Measurements from ENCODE around the gene SNN.

Gene SNN

GRCh38 chr16:11669380-11670146 lies 1.3 kb downstream of the SNN start:
- TF ChIP-seq CTCF (IDR thresholded peaks at IDR 0.05; ENCODE audit: control extremely low read depth, extremely low read depth, low read depth, missing control alignments): no peak
- POLR2A ChIA-PET: interaction anchor here (0.6 to 1.4 kb wide), 3 partner anchors 11 to 589 kb away, joined by 3 to 4 read pairs (median 4); partner anchors contain the start of gene ZC3H7A
- CTCF ChIA-PET: interaction anchor here (0.7 to 1.7 kb wide), 9 partner anchors 8 to 273 kb away, joined by 3 to 5 read pairs (median 3); no protein-coding TSS in a partner anchor
- peak; percentile 65 for DNase-seq (ENCODE audit: extremely low spot score)

GRCh38 chr16:11670171-11671131 lies 2.2 kb downstream of the SNN start:
- ChIA-PET POLR2A (no interaction called here), CTCF (interaction anchor here (0.9 to 1.7 kb wide), 4 partner anchors 10 to 274 kb away, joined by 3 to 4 read pairs (median 3); no protein-coding TSS in a partner anchor)
- no peak for TF ChIP-seq CTCF (IDR thresholded peaks at IDR 0.05; ENCODE audit: control extremely low read depth, extremely low read depth, low read depth, missing control alignments)
- peak; percentile 71 for DNase-seq (ENCODE audit: extremely low spot score)

GRCh38 chr16:11671271-11671670 lies 3.0 kb downstream of the SNN start:
- DNase-seq (ENCODE audit: extremely low spot score): no peak
- ChIA-PET CTCF (no interaction called here), POLR2A (no interaction called here)
- no peak for TF ChIP-seq CTCF (IDR thresholded peaks at IDR 0.05; ENCODE audit: control extremely low read depth, extremely low read depth, low read depth, missing control alignments)

GRCh38 chr16:11671676-11672075 lies 3.4 kb downstream of the SNN start:
- TF ChIP-seq CTCF (IDR thresholded peaks at IDR 0.05; ENCODE audit: control extremely low read depth, extremely low read depth, low read depth, missing control alignments): no peak
- ChIA-PET POLR2A (no interaction called here), CTCF (no interaction called here)
- DNase-seq (ENCODE audit: extremely low spot score): no peak

GRCh38 chr16:11672206-11673090 lies 4.2 kb downstream of the SNN start:
- CTCF ChIA-PET: interaction anchor here (1.0 kb wide), 1 partner anchor 17 kb away, joined by 3 read pairs; no protein-coding TSS in a partner anchor
- DNase-seq (ENCODE audit: extremely low spot score): peak; percentile 52
- POLR2A ChIA-PET: no interaction called here
- no peak for TF ChIP-seq CTCF (IDR thresholded peaks at IDR 0.05; ENCODE audit: control extremely low read depth, extremely low read depth, low read depth, missing control alignments)
